Nephron progenitor cell (in vitro differentiated cells): ENCODE measurements around the gene KLK5.

Source experiments
- DNase-seq: peaks from one replicate; pipeline ENCODE4 v3.0.0; 2021
- H3K27ac Mint-ChIP-seq: 2 replicates; pipeline ENCODE4 v1.8.0; 2021; ENCODE audit warnings: mild to moderate bottlenecking, moderate library complexity, mixed read lengths
- H3K27me3 Mint-ChIP-seq: 2 replicates; pipeline ENCODE4 v1.8.0; 2021; ENCODE audit warnings: mild to moderate bottlenecking, low read depth, mixed read lengths; ENCODE audit not compliant: poor library complexity
- H3K36me3 Mint-ChIP-seq: 2 replicates; pipeline ENCODE4 v1.8.0; 2021; ENCODE audit warnings: low read depth, mixed read lengths
- H3K4me1 Mint-ChIP-seq: 2 replicates; pipeline ENCODE4 v1.8.0; 2021; ENCODE audit warnings: mixed read lengths
- H3K4me3 Mint-ChIP-seq: 2 replicates; pipeline ENCODE4 v1.8.0; 2021; ENCODE audit warnings: mild to moderate bottlenecking, moderate library complexity, mixed read lengths
- H3K9me3 Mint-ChIP-seq: 2 replicates; pipeline ENCODE4 v1.8.0; 2021; ENCODE audit warnings: mild to moderate bottlenecking, moderate library complexity, mixed read lengths
- CTCF ChIP-seq: fragments of 200-600 bp; sonication (generic); IDR thresholded peaks from 2 replicates; pipeline ENCODE4 v1.5.0; 2021; ENCODE audit warnings: antibody characterized with exemption

KLK5 gene

GRCh38 chr19:50933640-50934039 lies 19.2 kb downstream of the KLK5 start:
- no peak for TF ChIP-seq CTCF
- Mint-ChIP-seq H3K9me3 (no peaks in the 10 kb centered on the region), H3K36me3 (no peaks in the 10 kb centered on the region), H3K27me3 (peaks cover 53% of the 10 kb centered on the region), H3K4me1 (peaks cover 10% of the 10 kb centered on the region), H3K4me3 (no peak overlapping the region), H3K27ac (no peak overlapping the region)
- no peak for DNase-seq

DNA sequence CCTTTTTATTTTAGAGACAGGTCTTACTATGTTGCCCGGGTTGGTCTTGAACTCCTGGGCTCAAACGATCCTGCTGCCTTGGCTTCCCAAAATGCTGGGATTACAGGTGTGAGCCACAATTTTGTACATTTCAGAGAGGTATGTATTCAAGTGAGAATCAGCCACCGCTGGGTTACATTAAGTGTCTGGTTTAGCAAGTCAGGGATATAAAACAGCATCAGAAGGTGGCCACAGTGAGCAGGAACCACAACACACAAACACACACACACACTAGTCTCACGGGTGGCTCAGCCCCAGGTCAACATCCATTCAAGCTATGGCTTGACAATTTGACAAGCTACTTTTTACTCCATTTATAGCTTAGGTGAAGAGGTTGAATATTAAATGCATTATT lies 20.2 kb downstream of the KLK5 start:
- no peak overlapping the region for H3K27ac Mint-ChIP-seq
- peaks cover 58% of the 10 kb centered on the region for H3K27me3 Mint-ChIP-seq
- no peaks in the 10 kb centered on the region for H3K9me3 Mint-ChIP-seq
- TF ChIP-seq CTCF, result no peak
- no peak for DNase-seq
- peaks cover 10% of the 10 kb centered on the region for H3K4me1 Mint-ChIP-seq
- no peaks in the 10 kb centered on the region for H3K36me3 Mint-ChIP-seq
- H3K4me3 Mint-ChIP-seq, result no peak overlapping the region

DNA sequence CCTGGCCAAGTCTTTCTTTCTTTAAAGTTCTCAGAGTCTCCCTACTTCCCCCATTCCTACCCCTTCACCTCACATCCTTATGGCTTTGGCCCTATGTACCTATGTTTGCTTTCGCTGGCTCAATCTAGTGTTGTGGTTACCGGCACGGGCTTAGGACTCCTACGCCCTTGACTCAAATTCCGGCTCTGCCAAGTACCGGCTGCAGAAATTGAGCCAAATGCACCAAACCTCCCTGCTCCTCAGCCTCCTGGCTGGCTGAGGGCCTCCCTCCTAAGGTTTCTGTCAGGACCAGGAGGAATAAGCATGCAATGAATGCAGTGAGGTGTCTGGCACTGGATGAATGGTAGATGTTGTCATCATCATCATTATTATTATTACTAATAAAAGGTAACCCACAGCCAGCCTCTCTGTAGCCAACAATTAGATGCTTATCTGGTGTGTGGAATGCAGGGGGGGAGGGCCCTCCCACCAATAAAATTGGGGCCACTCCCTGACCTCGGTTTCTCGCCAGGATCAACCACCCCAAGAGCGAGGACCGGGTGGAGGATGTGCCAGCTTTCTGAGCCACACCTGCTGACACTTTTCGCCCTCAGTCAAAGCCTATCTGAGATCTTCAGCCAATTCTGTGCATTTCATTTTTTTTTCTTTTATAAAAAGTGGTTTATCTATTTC lies 20.7 kb downstream of the KLK5 start:
- Mint-ChIP-seq H3K27ac (no peak overlapping the region), H3K36me3 (no peaks in the 10 kb centered on the region), H3K4me3 (no peak overlapping the region), H3K9me3 (no peaks in the 10 kb centered on the region), H3K27me3 (peaks cover 56% of the 10 kb centered on the region), H3K4me1 (peaks cover 10% of the 10 kb centered on the region)
- no peak for TF ChIP-seq CTCF
- no peak for DNase-seq

GRCh38 chr19:50931023-50931422 lies 21.8 kb downstream of the KLK5 start:
- Mint-ChIP-seq H3K9me3 (no peaks in the 10 kb centered on the region), H3K4me3 (no peak overlapping the region), H3K27ac (no peak overlapping the region), H3K36me3 (no peaks in the 10 kb centered on the region), H3K27me3 (peaks cover 55% of the 10 kb centered on the region), H3K4me1 (peaks cover 10% of the 10 kb centered on the region)
- no peak for DNase-seq
- no peak for TF ChIP-seq CTCF

DNA sequence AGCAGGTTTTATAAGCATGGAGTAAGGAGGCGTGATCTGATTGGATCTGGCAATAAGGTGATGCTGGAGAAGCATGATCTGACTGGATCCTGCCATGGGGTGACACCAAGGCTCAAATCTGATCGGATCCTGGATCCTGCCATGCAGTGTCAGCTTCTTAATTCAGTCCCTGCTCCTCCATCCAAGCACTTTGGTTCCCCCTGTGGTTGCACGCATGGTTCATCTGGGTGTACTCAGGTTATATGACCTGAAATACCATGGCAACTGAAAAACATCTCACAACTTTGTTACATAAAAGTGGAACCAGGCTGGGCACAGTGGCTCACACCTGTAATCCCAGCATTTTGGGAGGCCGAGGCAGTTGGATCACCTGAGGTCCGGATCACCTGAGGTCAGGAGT lies 24.0 kb downstream of the KLK5 start:
- no peak overlapping the region for H3K27ac Mint-ChIP-seq
- H3K4me3 Mint-ChIP-seq, result no peak overlapping the region
- no peak for TF ChIP-seq CTCF
- peaks cover 68% of the 10 kb centered on the region for H3K27me3 Mint-ChIP-seq
- peaks cover 10% of the 10 kb centered on the region for H3K4me1 Mint-ChIP-seq
- no peaks in the 10 kb centered on the region for H3K36me3 Mint-ChIP-seq
- no peaks in the 10 kb centered on the region for H3K9me3 Mint-ChIP-seq
- DNase-seq, result no peak

DNA sequence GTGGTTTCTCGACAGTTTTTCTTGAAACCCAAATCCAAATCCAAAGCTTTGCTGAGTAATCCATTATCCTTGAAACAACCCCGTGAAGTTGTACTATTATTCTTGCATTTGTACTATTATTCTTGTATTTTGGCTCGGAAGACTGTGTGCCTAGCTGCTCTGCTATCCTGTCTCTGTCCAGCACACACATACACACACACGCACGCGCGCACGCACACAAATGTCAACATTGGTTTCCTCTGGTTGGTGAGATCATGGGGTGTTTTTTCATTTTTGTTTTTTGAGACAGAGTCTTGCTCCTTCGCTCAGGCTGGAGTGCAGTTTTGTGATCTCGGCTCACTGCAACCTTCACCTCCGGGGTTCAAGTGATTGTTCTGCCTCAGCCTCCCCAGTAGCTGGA lies 26.7 kb downstream of the KLK5 start:
- peaks cover 77% of the 10 kb centered on the region for H3K27me3 Mint-ChIP-seq
- no peak overlapping the region for H3K4me3 Mint-ChIP-seq
- no peak for TF ChIP-seq CTCF
- peaks cover 9% of the 10 kb centered on the region for H3K4me1 Mint-ChIP-seq
- H3K27ac Mint-ChIP-seq, result no peak overlapping the region
- no peaks in the 10 kb centered on the region for H3K36me3 Mint-ChIP-seq
- DNase-seq, result no peak
- H3K9me3 Mint-ChIP-seq, result no peaks in the 10 kb centered on the region
